Spleen (tissue), 7 donors: Measurements from ENCODE around the gene RBMS1.
"Not testable (repeated sequence)": the region's sequence is repeated elsewhere in the genome, so short reads cannot be mapped to it uniquely, and the experiment has no call there.

Source experiments
- CTCF ChIP-seq, 11 experiments: fragments of 200-600 bp in 7 of 11; fragments of 450-650 bp in 4 of 11; sonication (generic) in 4 of 11; IDR thresholded peaks in 8 of 11; conservative IDR thresholded peaks in 3 of 11; 1 replicate in 7 of 11; 2 replicates in 4 of 11; pipeline versions ENCODE4 v1.4.0 to v1.8.0; 2016 to 2021; ENCODE audit warnings: antibody characterized with exemption in 11 of 11, inconsistent platforms in 4 of 11, mild to moderate bottlenecking in 1 of 11
- POLR2AphosphoS5 ChIP-seq, 3 donors: sonication (generic); formaldehyde crosslinking; IDR thresholded peaks; one replicate each; pipeline ENCODE4 v1.5.1; 2017; ENCODE audit warnings: antibody characterized with exemption in 3 of 3
- donor health status: DM: no; HTN: no; CAD: no; lungs with moderate emphysema.
- donor health status: DM: no; HTN: no; CAD: no.
- donor health status: DM: no; HTN: no; CAD: no.

GRCh38 chr2:160439038-160439437, 54.6 kb downstream of the RBMS1 start:
- not testable (repeated sequence) for TF ChIP-seq CTCF (IDR thresholded peaks at IDR 0.05 in 8 of 11, conservative IDR thresholded peaks at IDR 0.05 in 3 of 11); POLR2AphosphoS5 (IDR thresholded peaks at IDR 0.05)
